ENCODE measurements around the gene TLX2.

TLX2 gene

GRCh38 chr2:74496997-74497776 lies 17.1 kb upstream of the TLX2 start:
- no peak for DNase-seq (ENCODE audit: low read depth in 2 of 2)

- DNase-seq (ENCODE audit: low read depth in 2 of 2), result no peak
Measured at GRCh38 chr2:74497777-74498499, 16.3 kb upstream of the TLX2 start.

GRCh38 chr2:74498500-74499266 lies 15.6 kb upstream of the TLX2 start:
- DNase-seq (ENCODE audit: low read depth in 2 of 2), result no peak

- no peak for DNase-seq (ENCODE audit: low read depth in 2 of 2)
Measured at GRCh38 chr2:74499267-74499939, 14.8 kb upstream of the TLX2 start, which contains the start of gene LBX2. LBX2 (minus strand) TSS chr2:74499603; CDS start chr2:74499537, 66 bp downstream.

GRCh38 chr2:74499940-74500577 lies 14.2 kb upstream of the TLX2 start:
- DNase-seq (ENCODE audit: low read depth in 2 of 2), result no peak

- DNase-seq (ENCODE audit: low read depth in 2 of 2), result no peak
Measured at GRCh38 chr2:74500578-74500946, 13.7 kb upstream of the TLX2 start.

GRCh38 chr2:74501335-74502071 lies 12.7 kb upstream of the TLX2 start:
- DNase-seq (ENCODE audit: low read depth in 2 of 2), result no peak

- no peak for DNase-seq (ENCODE audit: low read depth in 2 of 2)
Measured at GRCh38 chr2:74502147-74502719, 12.0 kb upstream of the TLX2 start.

- DNase-seq (ENCODE audit: low read depth in 2 of 2), result no peak
Measured at GRCh38 chr2:74502720-74503505, 11.3 kb upstream of the TLX2 start.

GRCh38 chr2:74503506-74504475 lies 10.5 kb upstream of the TLX2 start:
- DNase-seq (ENCODE audit: low read depth in 2 of 2), result no peak

GRCh38 chr2:74504591-74504990 lies 9.7 kb upstream of the TLX2 start:
- no peak for DNase-seq (ENCODE audit: low read depth in 2 of 2)

- DNase-seq (ENCODE audit: low read depth in 2 of 2), result no peak
Measured at GRCh38 chr2:74505448-74506246, 8.6 kb upstream of the TLX2 start.

- peak; percentile 99 for DNase-seq (ENCODE audit: low read depth in 2 of 2)
Measured at GRCh38 chr2:74507145-74507925, 6.9 kb upstream of the TLX2 start, which contains the start of gene PCGF1. PCGF1 (minus strand) TSS chr2:74507695; CDS start chr2:74507668, 27 bp downstream.

GRCh38 chr2:74507926-74508520 lies 6.2 kb upstream of the TLX2 start:
- no peak for DNase-seq (ENCODE audit: low read depth in 2 of 2)

GRCh38 chr2:74510272-74510671 lies 4.0 kb upstream of the TLX2 start:
- DNase-seq (ENCODE audit: low read depth in 2 of 2), result no peak

Data from activated CD8-positive, alpha-beta memory T cell treated with anti-CD3 and anti-CD28 coated beads for 4 hours (primary cell).